Liver (tissue), 3 donors: ENCODE data around the gene FARS2.

ENCODE experiments used
- ATF3 ChIP-seq: IDR thresholded peaks from 2 replicates; pipeline ENCODE4 v1.6.1; 2016; ENCODE audit warnings: antibody characterized with exemption
- CTCF ChIP-seq: fragments of 150-350 bp; IDR thresholded peaks from 2 replicates; pipeline ENCODE4 v1.5.1; 2017; ENCODE audit warnings: improper control_type of control experiment, low read depth, low read length; ENCODE audit not compliant: missing input control
- GABPA ChIP-seq, 2 donors: IDR thresholded peaks in 1 of 2; conservative IDR thresholded peaks in 1 of 2; 2 replicates each; pipeline ENCODE4 v1.6.1; 2016; ENCODE audit warnings: antibody characterized with exemption in 2 of 2, mild to moderate bottlenecking in 1 of 2, moderate library complexity in 1 of 2
- HNF4G ChIP-seq: IDR thresholded peaks from 2 replicates; pipeline ENCODE4 v1.6.1; 2016; ENCODE audit warnings: antibody characterized with exemption
- JUND ChIP-seq, 2 donors: IDR thresholded peaks; 2 replicates each; pipeline ENCODE4 v1.6.1; 2016; ENCODE audit warnings: antibody characterized with exemption in 2 of 2
- MAX ChIP-seq: IDR thresholded peaks from 2 replicates; pipeline ENCODE4 v1.6.1; 2016; ENCODE audit warnings: antibody characterized with exemption
- NR2F2 ChIP-seq: IDR thresholded peaks from 2 replicates; pipeline ENCODE4 v1.6.1; 2016; ENCODE audit warnings: antibody characterized with exemption
- RAD21 ChIP-seq, 2 donors: IDR thresholded peaks; 2 replicates each; pipeline ENCODE4 v1.6.1; 2016; ENCODE audit warnings: antibody characterized with exemption in 2 of 2, mild to moderate bottlenecking in 2 of 2
- REST ChIP-seq: IDR thresholded peaks from 2 replicates; pipeline ENCODE4 v1.6.1; 2016; ENCODE audit warnings: antibody characterized with exemption, mild to moderate bottlenecking
- SP1 ChIP-seq: IDR thresholded peaks from 2 replicates; pipeline ENCODE4 v1.6.1; 2018; ENCODE audit warnings: antibody characterized with exemption, mild to moderate bottlenecking
- YY1 ChIP-seq: IDR thresholded peaks from 2 replicates; pipeline ENCODE4 v1.6.1; 2016; ENCODE audit warnings: antibody characterized with exemption, mild to moderate bottlenecking
- ZBTB33 ChIP-seq: IDR thresholded peaks from 2 replicates; pipeline ENCODE4 v1.6.1; 2016; ENCODE audit warnings: antibody characterized with exemption
- donor health status: healthy.
- donor health status: healthy.

GRCh38 chr6:5422321-5422915 lies 161.1 kb downstream of the FARS2 start:
- no peak for TF ChIP-seq ZBTB33
- TF ChIP-seq CTCF, result peak; percentile 49
- no peak for TF ChIP-seq SP1
- TF ChIP-seq MAX, result no peak
- TF ChIP-seq YY1, result no peak
- TF ChIP-seq ATF3, result no peak
- no peak for TF ChIP-seq JUND (IDR thresholded peaks at IDR 0.05)
- no peak for TF ChIP-seq GABPA (IDR thresholded peaks at IDR 0.05 in 1 of 2, conservative IDR thresholded peaks at IDR 0.05 in 1 of 2)
- TF ChIP-seq RAD21 (IDR thresholded peaks at IDR 0.05), result peak; percentile 76 to 84
- TF ChIP-seq REST, result peak; percentile 99
- TF ChIP-seq NR2F2, result no peak
- no peak for TF ChIP-seq HNF4G
